K562 (cell line): ENCODE results near the gene SCMH1. TPM values are rescaled to one million over a fixed set of nuclear protein-coding genes. Genes with fewer than 3 reads are reported as not detected.
A peak's percentile ranks its signal among the peaks of the same experiment; 100 is the strongest.

ENCODE experiments used
- DDX20 ChIP-seq: fragments of 450-650 bp; IDR thresholded peaks from 2 replicates; pipeline ENCODE4 v1.6.1; 2016; ENCODE audit warnings: missing genetic modification characterization, low read depth, mild to moderate bottlenecking, missing compliant biosample characterization, moderate library complexity
- FOXM1 ChIP-seq, 2 experiments: fragments of 450-650 bp in 1 of 2; sonication (generic) in 1 of 2; formaldehyde crosslinking in 1 of 2; IDR thresholded peaks; 2 replicates each; pipeline versions ENCODE4 v1.6.1 to v1.9.0; 2017 to 2022; ENCODE audit warnings: low read depth in 2 of 2, mild to moderate bottlenecking in 2 of 2, missing genetic modification reagents in 1 of 2, moderate library complexity in 1 of 2
- MCM2 ChIP-seq: fragments of 450-650 bp; IDR thresholded peaks from 2 replicates; pipeline ENCODE4 v1.6.1; 2017; ENCODE audit warnings: low read depth, mild to moderate bottlenecking
- RAD51 ChIP-seq: fragments of 450-650 bp; IDR thresholded peaks from 2 replicates; pipeline ENCODE4 v1.7.1; 2016; ENCODE audit warnings: low read depth, mild to moderate bottlenecking, borderline replicate concordance
- RBFOX2 ChIP-seq: fragments of 200-400 bp; formaldehyde crosslinking; IDR thresholded peaks from 2 replicates; pipeline ENCODE4 v1.6.1; 2017; ENCODE audit warnings: low read depth, mild to moderate bottlenecking, low read length, moderate library complexity
- RBM22 ChIP-seq: fragments of 200-400 bp; formaldehyde crosslinking; IDR thresholded peaks from 2 replicates; pipeline ENCODE4 v1.6.1; 2018; ENCODE audit warnings: low read length, low read depth; ENCODE audit not compliant: poor library complexity, severe bottlenecking
- ZNF165 ChIP-seq: fragments of 250-450 bp; sonication (Bioruptor Pico); IDR thresholded peaks from 2 replicates; pipeline ENCODE4 v1.4.0; 2020; ENCODE audit warnings: borderline replicate concordance
- ZNF354B ChIP-seq: fragments of 250-450 bp; sonication (Bioruptor Pico); IDR thresholded peaks from 2 replicates; pipeline ENCODE4 v1.4.0; 2020
- ZNF584 ChIP-seq: fragments of 200-800 bp; sonication (Bioruptor generic); IDR thresholded peaks from 2 replicates; pipeline ENCODE4 v1.6.1; 2016; ENCODE audit warnings: low read depth, mild to moderate bottlenecking, missing genetic modification characterization, missing compliant biosample characterization
- ZNF76 ChIP-seq: fragments of 250-450 bp; sonication (Bioruptor Pico); IDR thresholded peaks from 2 replicates; pipeline ENCODE4 v1.4.0; 2020; ENCODE audit warnings: mild to moderate bottlenecking, moderate library complexity, borderline replicate concordance
- polyA plus RNA-seq, 8 experiments: library from polyadenylated mRNA; depleted of rRNA in 4 of 8; stranded (reverse) in 5 of 8; unstranded in 3 of 8; fragments of >200 nt; fragmentation: Nextera tagmentation in 2 of 8; fragmentation: Illumina TruSeq in 1 of 8; extraction: Ambion mirVana in 2 of 8; extraction: Trizol in 1 of 8; gene quantifications; 2 replicates each; pipeline versions ENCODE4 v1.2.1 to v1.2.3, GENCODE V29; 2011 to 2014; ENCODE audit warnings: inconsistent platforms in 1 of 8, missing spikeins in 1 of 8
- total RNA-seq, 7 experiments: library from RNA; depleted of rRNA in 6 of 7; stranded (reverse); fragments of >200 nt in 6 of 7; fragmentation: Illumina TruSeq in 2 of 7; extraction: Trizol in 2 of 7; gene quantifications; 2 replicates each; pipeline versions ENCODE4 v1.2.1 to v1.2.3, GENCODE V29; 2011 to 2021; ENCODE audit warnings: low replicate concordance in 1 of 7
- TF ChIP-seq, protein P1 (sequence below), 2 experiments: fragments of 450-650 bp; IDR thresholded peaks; 2 replicates each; pipeline ENCODE4 v1.6.1; 2018; ENCODE audit warnings: mild to moderate bottlenecking in 2 of 2, low read depth in 1 of 2; ENCODE audit not compliant: partially characterized antibody in 2 of 2
- TF ChIP-seq, protein P2 (sequence below): fragments of 250-450 bp; sonication (Bioruptor Pico); IDR thresholded peaks from 2 replicates; pipeline ENCODE4 v1.8.0; 2021; ENCODE audit warnings: borderline replicate concordance, mild to moderate bottlenecking, moderate library complexity; ENCODE audit not compliant: poor library complexity, severe bottlenecking
- TF ChIP-seq, protein P3 (sequence below): fragments of 450-650 bp; IDR thresholded peaks from 2 replicates; pipeline ENCODE4 v1.6.1; 2016

Gene SCMH1
- total and polyA plus RNA-seq, 9 of the 15 experiments (the other 6 are each of a cell fraction or from before 2014, with no cell fraction given), result 8.5 to 37.0 (median 26.8) TPM

DNA sequence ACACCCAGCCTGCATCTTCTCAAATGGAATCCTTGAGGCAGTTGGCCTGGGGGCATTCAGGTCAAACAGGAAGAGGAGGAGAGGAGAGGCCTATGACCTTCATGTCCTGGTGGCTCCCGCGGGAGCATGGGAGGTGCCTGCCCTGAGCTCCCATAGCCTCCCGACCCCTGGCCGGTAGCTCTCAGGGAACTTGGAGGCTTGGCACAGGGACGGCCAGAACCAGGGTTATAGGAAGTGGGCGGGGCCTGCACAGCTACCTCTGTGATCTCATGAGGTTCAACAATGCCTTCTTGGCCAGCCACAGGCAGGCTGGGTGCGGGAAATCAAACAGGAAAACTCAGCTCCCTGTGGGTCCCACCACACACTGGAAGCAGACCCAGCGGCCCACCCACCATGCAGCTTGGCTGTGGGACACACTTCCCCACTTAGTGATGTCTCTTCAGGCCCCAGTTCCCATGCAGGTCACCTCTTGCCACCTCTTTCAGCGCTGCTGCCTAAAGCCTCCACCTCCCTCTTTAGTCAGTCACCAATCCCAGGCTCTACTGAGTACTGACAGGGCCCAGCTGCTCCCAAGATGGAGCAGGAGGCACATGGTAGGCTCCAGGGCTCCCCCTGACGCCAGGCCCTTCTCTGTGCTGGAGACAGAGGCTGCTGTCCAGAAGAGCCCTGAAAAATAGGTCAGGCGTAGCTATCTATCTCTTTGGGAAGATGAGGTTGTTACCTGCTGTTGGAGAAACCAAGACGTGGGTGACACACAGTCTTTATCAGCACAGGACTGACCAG is 220.4 kb downstream of the SCMH1 start, which contains the start of gene SLFNL1 (continued):
- TF ChIP-seq MCM2 (no peak), FOXM1 (IDR thresholded peaks at IDR 0.05; ENCODE audit: low read depth) (no peak), FOXM1 (CRISPR knock-in tag; IDR thresholded peaks at IDR 0.05; ENCODE audit: low read depth) (no peak), RBFOX2 (no peak), RAD51 (no peak), ZNF165 (no peak), RBM22 (peak; percentile 45), DDX20 (tag) (no peak), ZNF354B (CRISPR knock-in tag) (no peak), ZNF584 (no peak), ZNF76 (CRISPR knock-in tag) (no peak)
- TF ChIP-seq, protein P1, sequence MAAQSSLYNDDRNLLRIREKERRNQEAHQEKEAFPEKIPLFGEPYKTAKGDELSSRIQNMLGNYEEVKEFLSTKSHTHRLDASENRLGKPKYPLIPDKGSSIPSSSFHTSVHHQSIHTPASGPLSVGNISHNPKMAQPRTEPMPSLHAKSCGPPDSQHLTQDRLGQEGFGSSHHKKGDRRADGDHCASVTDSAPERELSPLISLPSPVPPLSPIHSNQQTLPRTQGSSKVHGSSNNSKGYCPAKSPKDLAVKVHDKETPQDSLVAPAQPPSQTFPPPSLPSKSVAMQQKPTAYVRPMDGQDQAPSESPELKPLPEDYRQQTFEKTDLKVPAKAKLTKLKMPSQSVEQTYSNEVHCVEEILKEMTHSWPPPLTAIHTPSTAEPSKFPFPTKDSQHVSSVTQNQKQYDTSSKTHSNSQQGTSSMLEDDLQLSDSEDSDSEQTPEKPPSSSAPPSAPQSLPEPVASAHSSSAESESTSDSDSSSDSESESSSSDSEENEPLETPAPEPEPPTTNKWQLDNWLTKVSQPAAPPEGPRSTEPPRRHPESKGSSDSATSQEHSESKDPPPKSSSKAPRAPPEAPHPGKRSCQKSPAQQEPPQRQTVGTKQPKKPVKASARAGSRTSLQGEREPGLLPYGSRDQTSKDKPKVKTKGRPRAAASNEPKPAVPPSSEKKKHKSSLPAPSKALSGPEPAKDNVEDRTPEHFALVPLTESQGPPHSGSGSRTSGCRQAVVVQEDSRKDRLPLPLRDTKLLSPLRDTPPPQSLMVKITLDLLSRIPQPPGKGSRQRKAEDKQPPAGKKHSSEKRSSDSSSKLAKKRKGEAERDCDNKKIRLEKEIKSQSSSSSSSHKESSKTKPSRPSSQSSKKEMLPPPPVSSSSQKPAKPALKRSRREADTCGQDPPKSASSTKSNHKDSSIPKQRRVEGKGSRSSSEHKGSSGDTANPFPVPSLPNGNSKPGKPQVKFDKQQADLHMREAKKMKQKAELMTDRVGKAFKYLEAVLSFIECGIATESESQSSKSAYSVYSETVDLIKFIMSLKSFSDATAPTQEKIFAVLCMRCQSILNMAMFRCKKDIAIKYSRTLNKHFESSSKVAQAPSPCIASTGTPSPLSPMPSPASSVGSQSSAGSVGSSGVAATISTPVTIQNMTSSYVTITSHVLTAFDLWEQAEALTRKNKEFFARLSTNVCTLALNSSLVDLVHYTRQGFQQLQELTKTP (IDR thresholded peaks at IDR 0.05; ENCODE audit: low read depth in 1 of 2, partially characterized antibody in 2 of 2), result no peak
- TF ChIP-seq, protein P2, sequence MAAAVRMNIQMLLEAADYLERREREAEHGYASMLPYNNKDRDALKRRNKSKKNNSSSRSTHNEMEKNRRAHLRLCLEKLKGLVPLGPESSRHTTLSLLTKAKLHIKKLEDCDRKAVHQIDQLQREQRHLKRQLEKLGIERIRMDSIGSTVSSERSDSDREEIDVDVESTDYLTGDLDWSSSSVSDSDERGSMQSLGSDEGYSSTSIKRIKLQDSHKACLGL (CRISPR knock-in tag), result no peak
- TF ChIP-seq, protein P3, sequence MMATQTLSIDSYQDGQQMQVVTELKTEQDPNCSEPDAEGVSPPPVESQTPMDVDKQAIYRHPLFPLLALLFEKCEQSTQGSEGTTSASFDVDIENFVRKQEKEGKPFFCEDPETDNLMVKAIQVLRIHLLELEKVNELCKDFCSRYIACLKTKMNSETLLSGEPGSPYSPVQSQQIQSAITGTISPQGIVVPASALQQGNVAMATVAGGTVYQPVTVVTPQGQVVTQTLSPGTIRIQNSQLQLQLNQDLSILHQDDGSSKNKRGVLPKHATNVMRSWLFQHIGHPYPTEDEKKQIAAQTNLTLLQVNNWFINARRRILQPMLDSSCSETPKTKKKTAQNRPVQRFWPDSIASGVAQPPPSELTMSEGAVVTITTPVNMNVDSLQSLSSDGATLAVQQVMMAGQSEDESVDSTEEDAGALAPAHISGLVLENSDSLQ, result no peak
